Fibroblast of lung (primary cell): ENCODE results near the gene SLC25A40. TPM values are rescaled to one million over a fixed set of nuclear protein-coding genes. Genes with fewer than 3 reads are reported as not detected.
"Not testable (repeated sequence)": the region's sequence is repeated elsewhere in the genome, so short reads cannot be mapped to it uniquely, and the experiment has no call there.

Experiments used
- DNase-seq, 2 donors: peaks; one replicate each; pipeline versions ENCODE4 v3.0.0 to v3.0.0-alpha.2; 2010; ENCODE audit warnings: low read depth in 2 of 2
- H2AFZ ChIP-seq: 2 replicates; pipeline ENCODE4 v1.5.1; 2012; ENCODE audit warnings: low read length, control low read depth, inconsistent platforms
- H3K27ac ChIP-seq: 2 replicates; pipeline ENCODE4 v1.5.1; 2011; ENCODE audit warnings: low read length, control low read depth; ENCODE audit not compliant: insufficient read depth
- H3K27me3 ChIP-seq: 2 replicates; pipeline ENCODE4 v1.5.1; 2011; ENCODE audit warnings: mild to moderate bottlenecking, low read length; ENCODE audit not compliant: control insufficient read depth, insufficient read depth
- H3K36me3 ChIP-seq: 2 replicates; pipeline ENCODE4 v1.5.1; 2011; ENCODE audit warnings: low read length; ENCODE audit not compliant: control insufficient read depth, insufficient read depth
- H3K4me1 ChIP-seq: 2 replicates; pipeline ENCODE4 v1.5.1; 2011; ENCODE audit warnings: low read length; ENCODE audit not compliant: control insufficient read depth, insufficient read depth; ENCODE audit errors: extremely low read depth
- H3K4me2 ChIP-seq: 2 replicates; pipeline ENCODE4 v1.5.1; 2011; ENCODE audit warnings: low read length, control low read depth; ENCODE audit not compliant: insufficient read depth; ENCODE audit errors: extremely low read depth
- H3K4me3 ChIP-seq, 4 experiments: fragments of 200-600 bp in 1 of 4; sonication (generic) in 1 of 4; replicated peaks in 1 of 4; 2 replicates each; pipeline ENCODE4 v1.5.1; 2011 to 2016; ENCODE audit warnings: low read length in 4 of 4, low read depth in 3 of 4, mild to moderate bottlenecking in 3 of 4, control low read depth in 2 of 4, inconsistent platforms in 1 of 4, mixed read lengths in 1 of 4; ENCODE audit not compliant: insufficient read depth in 1 of 4; ENCODE audit errors: control extremely low read depth in 1 of 4
- H3K79me2 ChIP-seq: 2 replicates; pipeline ENCODE4 v1.5.1; 2012; ENCODE audit warnings: mild to moderate bottlenecking, low read length, inconsistent platforms; ENCODE audit not compliant: control insufficient read depth, insufficient read depth
- H3K9ac ChIP-seq: 2 replicates; pipeline ENCODE4 v1.5.1; 2011; ENCODE audit warnings: mild to moderate bottlenecking, low read length, control low read depth; ENCODE audit not compliant: insufficient read depth
- H3K9me3 ChIP-seq: 2 replicates; pipeline ENCODE4 v1.5.1; 2012; ENCODE audit warnings: low read depth, low read length; ENCODE audit not compliant: control insufficient read depth, insufficient read depth
- H4K20me1 ChIP-seq: 2 replicates; pipeline ENCODE4 v1.5.1; 2011; ENCODE audit warnings: low read length; ENCODE audit not compliant: control insufficient read depth, insufficient read depth; ENCODE audit errors: extremely low read depth
- CTCF ChIP-seq, 2 donors: IDR thresholded peaks in 1 of 2; conservative IDR thresholded peaks in 1 of 2; 1 replicate in 1 of 2; 2 replicates in 1 of 2; pipeline ENCODE4 v1.5.1; 2011 to 2012; ENCODE audit warnings: low read length in 2 of 2, control low read depth in 1 of 2, inconsistent platforms in 1 of 2, low read depth in 1 of 2, mild to moderate bottlenecking in 1 of 2
- EZH2 ChIP-seq: IDR thresholded peaks from 2 replicates; pipeline ENCODE4 v1.5.1; 2012; ENCODE audit warnings: low read length, control low read depth, mild to moderate bottlenecking; ENCODE audit errors: missing control alignments
- polyA plus RNA-seq, 2 donors: library from polyadenylated mRNA; depleted of rRNA in 1 of 2; stranded (reverse) in 1 of 2; unstranded in 1 of 2; fragments of >200 nt; gene quantifications; 2 replicates each; pipeline ENCODE4 v1.2.1, GENCODE V29; 2011 to 2012; ENCODE audit warnings: missing spikeins in 1 of 2
- total RNA-seq: library from RNA; depleted of rRNA; stranded (reverse); fragments of >200 nt; gene quantifications from 2 replicates; pipeline ENCODE4 v1.2.1, GENCODE V29; 2014

SLC25A40 gene
- total and polyA plus RNA-seq, 2 donors (not counting 1 experiment from before 2014, with no cell fraction given) = 6.3 to 10.2 TPM

- no peak overlapping the region for H3K4me2 ChIP-seq
- peak; percentile 13 to 68 for DNase-seq
- no peak overlapping the region for H2AFZ ChIP-seq
- no peaks in the 10 kb centered on the region for H3K27me3 ChIP-seq
- H3K9me3 ChIP-seq = no peaks in the 10 kb centered on the region
- TF ChIP-seq EZH2 = no peak
- TF ChIP-seq CTCF (conservative IDR thresholded peaks at IDR 0.05 in 1 of 2, IDR thresholded peaks at IDR 0.05 in 1 of 2; ENCODE audit: low read depth in 1 of 2, low read length in 2 of 2) = no peak
- H3K27ac ChIP-seq = no peak overlapping the region
- H4K20me1 ChIP-seq = no peaks in the 10 kb centered on the region
- H3K36me3 ChIP-seq = no peaks in the 10 kb centered on the region
- no peaks in the 10 kb centered on the region for H3K79me2 ChIP-seq
- no peak overlapping the region for H3K9ac ChIP-seq
- H3K4me3 ChIP-seq = no peak overlapping the region
- H3K4me1 ChIP-seq = no peaks in the 10 kb centered on the region
Observed at GRCh38 chr7:87831097-87831496, 45.1 kb downstream of the SLC25A40 start.

GRCh38 chr7:87828383-87828782, 47.8 kb downstream of the SLC25A40 start:
- not testable (repeated sequence) for H3K27me3 ChIP-seq, H3K4me1 ChIP-seq, H3K9me3 ChIP-seq, H3K4me2 ChIP-seq, H2AFZ ChIP-seq, H3K79me2 ChIP-seq, H3K36me3 ChIP-seq, H3K9ac ChIP-seq, H4K20me1 ChIP-seq, H3K27ac ChIP-seq, DNase-seq, H3K4me3 ChIP-seq

GRCh38 chr7:87825369-87825768, 50.8 kb downstream of the SLC25A40 start:
- not testable (repeated sequence) for H3K4me2 ChIP-seq, H3K27me3 ChIP-seq, H3K79me2 ChIP-seq, H3K4me1 ChIP-seq, H3K9ac ChIP-seq, H3K27ac ChIP-seq, H3K4me3 ChIP-seq, H4K20me1 ChIP-seq, H2AFZ ChIP-seq, H3K9me3 ChIP-seq, DNase-seq, H3K36me3 ChIP-seq

- H3K9me3 ChIP-seq, H3K27me3 ChIP-seq, H4K20me1 ChIP-seq, H3K4me2 ChIP-seq, H3K4me1 ChIP-seq, H3K9ac ChIP-seq, H3K79me2 ChIP-seq, H2AFZ ChIP-seq, DNase-seq, H3K4me3 ChIP-seq, H3K27ac ChIP-seq, H3K36me3 ChIP-seq: not testable (repeated sequence)
Observed at GRCh38 chr7:87822056-87822455, 54.1 kb downstream of the SLC25A40 start.
